EL (cell line): ENCODE measurements around the gene NOP14.

Source experiments
- DNase-seq: peaks from one replicate; pipeline ENCODE4 v3.0.0-alpha.2; 2016

NOP14 gene

GRCh38 chr4:2909583-2909982, 53.6 kb downstream of the NOP14 start:
- no peak for DNase-seq

- no peak for DNase-seq
Measured at GRCh38 chr4:2908686-2909085, 54.5 kb downstream of the NOP14 start.

- no peak for DNase-seq
Measured at GRCh38 chr4:2907706-2908293, 55.4 kb downstream of the NOP14 start.

- DNase-seq, result no peak
Measured at GRCh38 chr4:2907226-2907625, 56.0 kb downstream of the NOP14 start.

- DNase-seq, result no peak
Measured at GRCh38 chr4:2906218-2906617, 57.0 kb downstream of the NOP14 start.

GRCh38 chr4:2905544-2905943, 57.7 kb downstream of the NOP14 start:
- no peak for DNase-seq

GRCh38 chr4:2902126-2902525, 61.1 kb downstream of the NOP14 start:
- no peak for DNase-seq

GRCh38 chr4:2901186-2901585, 62.0 kb downstream of the NOP14 start:
- DNase-seq, result no peak

- DNase-seq, result peak; percentile 13
Measured at GRCh38 chr4:2900741-2901140, 62.5 kb downstream of the NOP14 start.

- peak; percentile 10 for DNase-seq
Measured at GRCh38 chr4:2898001-2898400, 65.2 kb downstream of the NOP14 start.

GRCh38 chr4:2893772-2894171, 69.4 kb downstream of the NOP14 start:
- DNase-seq, result no peak

- peak; percentile 53 for DNase-seq
Measured at GRCh38 chr4:2891294-2891693, 71.9 kb downstream of the NOP14 start.

GRCh38 chr4:2888886-2889285, 74.3 kb downstream of the NOP14 start:
- no peak for DNase-seq
